Adipose tissue (tissue), 3 donors: ENCODE results near the gene SYDE2. TPM values are rescaled to one million over a fixed set of nuclear protein-coding genes. Genes with fewer than 3 reads are reported as not detected.
"Not testable (repeated sequence)": the region's sequence is repeated elsewhere in the genome, so short reads cannot be mapped to it uniquely, and the experiment has no call there.

Source experiments
- H3K27ac ChIP-seq: one replicate; pipeline ENCODE4 v1.5.1; 2013; ENCODE audit warnings: low read depth, low read length
- WGBS, 3 donors: extraction: QIAGEN DNeasy Blood & Tissue Kit; methylation state at CpG; one replicate each; pipeline ENCODE4 v1.1.7; 2013; 5-methylcytosine and 5-hydroxymethylcytosine counted together
- polyA plus RNA-seq, 3 donors: library from polyadenylated mRNA; stranded (reverse); fragments of 200-250 nt; gene quantifications; one replicate each; pipeline ENCODE4 v1.2.3, GENCODE V29; 2013
- donor health status: healthy with polysubstance abuse.
- donor health status: Bipolar disorder and iron deficiency.
- donor health status: healthy.

Gene SYDE2
- polyA plus RNA-seq, 3 donors, result 0.90 to 1.8 (median 1.1) TPM

DNA sequence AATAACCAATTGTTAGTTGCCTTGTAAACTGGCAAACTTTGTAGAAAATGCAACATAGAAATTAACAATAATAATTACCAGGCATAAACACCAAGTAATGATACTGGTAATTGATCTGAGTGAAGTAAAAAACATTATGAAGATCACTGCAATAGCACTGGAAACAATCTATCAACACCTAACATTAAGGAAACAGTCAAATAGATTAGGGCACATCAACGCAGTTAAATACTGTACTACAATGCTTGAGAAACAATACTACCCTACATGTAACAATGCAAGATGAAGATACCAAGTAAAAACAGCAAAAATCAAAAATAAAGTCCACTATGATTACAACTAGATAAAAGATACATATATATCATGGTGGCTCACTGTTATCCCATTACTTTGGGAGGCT lies 16.6 kb downstream of the SYDE2 start:
- no peak overlapping the region for H3K27ac ChIP-seq
- 75 to 92% (median 86%) methylated on average over 1 of the region's 1 CpG for WGBS, 3 donors

- 37 to 66% (median 64%) methylated on average over 6 of the region's 6 CpGs for WGBS, 3 donors
Observed at GRCh38 chr1:85182700-85183099, 18.1 kb downstream of the SYDE2 start.

DNA sequence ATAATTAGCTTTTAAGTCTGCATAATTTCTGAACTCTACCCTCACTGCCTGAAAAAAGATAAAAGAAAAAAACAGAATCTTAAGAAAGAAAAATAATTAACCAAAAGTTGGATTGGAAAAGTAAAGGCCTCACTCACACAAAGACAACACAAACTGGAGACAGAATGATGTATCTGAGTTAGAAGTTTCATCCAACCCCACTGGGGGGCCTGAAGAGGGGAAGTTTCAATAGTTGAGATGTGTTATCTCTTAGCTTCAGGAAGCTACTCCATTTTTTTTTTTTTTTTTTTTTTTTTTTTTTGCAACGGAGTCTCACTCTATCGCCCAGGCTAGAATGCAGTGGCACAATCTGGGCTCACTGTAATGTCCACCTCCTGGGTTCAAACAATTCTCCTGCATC lies 19.9 kb downstream of the SYDE2 start:
- WGBS, 3 donors, result 79 to 100% (median 80%) methylated on average over 1 to 2 of the region's 2 CpGs
- no peak overlapping the region for H3K27ac ChIP-seq

More at GRCh38 chr1:85182700-85183099, 18.1 kb downstream of the SYDE2 start:
- no peak overlapping the region for H3K27ac ChIP-seq

DNA sequence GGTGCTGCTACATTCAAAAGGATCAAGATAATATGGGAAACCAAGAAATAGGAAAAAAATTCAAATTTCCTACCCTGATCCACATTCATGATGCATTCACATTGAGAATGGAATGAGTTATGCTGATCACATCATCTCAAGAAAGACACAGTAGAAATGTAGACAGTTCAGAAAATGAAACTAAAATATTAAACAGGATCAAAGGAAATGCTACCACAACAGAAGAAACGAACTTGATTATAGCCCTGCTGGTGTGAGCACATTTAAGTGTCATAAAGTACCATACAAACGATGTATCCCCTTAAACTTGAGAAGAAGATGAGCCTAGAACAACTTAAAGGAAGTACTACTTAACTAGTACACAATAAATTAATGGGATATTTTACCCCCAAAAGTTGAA lies 21.3 kb downstream of the SYDE2 start:
- H3K27ac ChIP-seq, result no peak overlapping the region
- WGBS, 3 donors, result 33 to 66% (median 34%) methylated on average over 2 of the region's 2 CpGs

DNA sequence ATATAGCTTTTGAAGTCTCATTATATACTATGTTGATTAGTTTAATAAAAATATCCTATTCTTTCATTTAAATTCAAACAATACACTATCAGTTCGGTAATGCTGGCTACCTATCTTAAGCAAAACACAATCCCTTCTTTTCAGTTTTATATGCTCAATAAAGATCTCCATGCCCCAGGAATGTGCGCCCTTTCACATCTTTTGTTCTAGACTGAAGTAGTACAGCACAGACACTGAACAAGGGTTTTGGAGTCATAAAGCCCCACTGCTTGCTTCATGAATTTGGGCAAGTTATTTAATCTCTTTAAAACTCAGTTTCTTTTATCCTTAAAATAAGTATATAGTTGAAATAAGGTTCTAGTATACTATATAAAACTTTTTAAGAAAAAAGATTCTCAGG lies 22.4 kb downstream of the SYDE2 start:
- H3K27ac ChIP-seq, result no peak overlapping the region
- WGBS, 3 donors, result 95 to 98% (median 97%) methylated on average over 2 of the region's 2 CpGs

DNA sequence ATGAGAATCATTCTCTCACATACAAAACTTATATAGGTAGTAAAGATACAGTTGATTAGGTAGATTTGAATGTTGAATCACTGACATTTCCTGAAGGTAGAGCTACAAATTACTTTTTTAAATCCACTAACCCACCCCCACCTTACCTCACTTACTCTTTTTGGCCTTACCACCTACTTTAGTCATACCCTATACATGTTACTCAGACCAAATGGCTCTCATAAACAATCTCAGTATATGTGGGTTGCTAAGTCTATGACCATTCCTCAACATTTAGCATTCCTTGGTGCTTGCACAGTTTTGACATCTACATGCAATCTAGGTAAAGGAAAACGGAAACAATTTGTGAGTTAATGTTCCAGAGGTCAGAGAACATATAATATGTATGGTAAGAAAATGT lies 26.3 kb downstream of the SYDE2 start:
- no peak overlapping the region for H3K27ac ChIP-seq
- WGBS, 3 donors, result 85 to 94% (median 88%) methylated on average over 1 of the region's 1 CpG

DNA sequence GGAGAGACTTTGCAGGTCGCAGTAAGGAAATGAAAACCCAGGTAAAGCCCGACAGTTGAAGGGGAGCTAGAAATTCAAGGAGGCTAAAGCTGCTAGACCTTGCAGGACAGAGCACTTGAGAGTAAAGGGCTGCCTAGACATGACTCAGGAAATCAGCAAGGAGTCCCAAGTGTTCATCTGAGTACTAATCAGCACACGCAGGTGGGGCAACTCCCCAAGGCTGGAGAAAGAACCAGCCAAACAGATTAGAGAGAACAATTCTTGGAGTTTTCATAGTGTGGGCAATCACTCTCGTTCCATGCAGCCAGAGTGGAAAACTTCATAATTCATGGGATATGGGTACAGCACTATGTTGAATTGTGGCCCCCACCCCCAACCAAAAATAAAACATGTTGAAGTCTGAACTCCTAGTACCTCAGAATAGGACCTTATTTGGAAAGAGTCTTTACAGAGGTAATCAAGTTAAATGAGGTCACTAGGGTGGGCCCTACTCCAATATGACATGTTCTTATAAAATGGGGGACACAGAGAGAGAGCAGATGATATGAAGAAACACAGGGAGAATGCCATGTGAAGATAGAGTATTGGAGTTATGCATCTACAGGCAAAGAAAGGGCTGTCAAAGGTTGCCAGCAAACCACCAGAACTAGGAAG lies 28.0 kb downstream of the SYDE2 start:
- H3K27ac ChIP-seq, result no peak overlapping the region
- WGBS, 3 donors, result 59 to 97% (median 92%) methylated on average over 4 of the region's 4 CpGs

DNA sequence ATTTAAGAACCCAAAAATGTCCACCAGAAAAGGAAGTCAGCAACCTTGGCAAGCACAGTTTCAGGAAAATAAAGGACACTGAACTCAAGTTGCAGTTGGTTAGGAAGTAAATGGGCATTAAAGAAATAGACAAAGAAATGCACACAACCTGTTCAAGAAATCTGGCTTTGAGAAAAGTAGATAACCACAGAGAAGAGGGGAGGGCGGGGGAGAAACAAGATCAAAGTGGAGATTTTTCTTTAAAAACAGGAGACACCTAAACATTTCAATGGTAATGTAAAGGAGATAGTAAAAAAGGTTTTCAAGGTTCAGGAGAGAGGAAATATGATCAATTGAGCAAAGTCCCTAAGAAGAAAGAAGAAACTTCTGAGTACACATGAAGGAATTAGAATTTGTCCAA lies 29.1 kb downstream of the SYDE2 start:
- 81 to 93% (median 92%) methylated on average over 1 of the region's 1 CpG for WGBS, 3 donors
- no peak overlapping the region for H3K27ac ChIP-seq

DNA sequence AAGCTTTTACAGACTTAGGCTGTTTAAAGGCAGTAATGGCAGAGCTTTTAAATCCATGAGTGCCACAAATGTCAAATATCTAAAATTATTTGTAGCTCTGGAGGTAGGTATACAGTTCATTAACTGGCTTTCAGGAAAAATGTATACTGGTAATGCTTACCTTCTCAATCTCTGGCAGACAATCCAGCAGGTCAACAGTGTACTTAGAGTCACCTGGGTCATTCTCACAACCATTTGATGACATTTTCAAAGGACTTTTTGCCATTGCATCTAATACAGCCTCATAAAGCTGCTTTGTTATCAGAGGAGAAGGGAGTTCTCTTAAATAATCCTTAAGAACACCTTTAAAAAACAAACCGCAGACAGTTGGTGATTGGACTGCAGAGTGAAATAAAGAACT lies 31.9 kb downstream of the SYDE2 start:
- WGBS, 3 donors, result 48 to 93% (median 93%) methylated on average over 1 of the region's 1 CpG
- no peak overlapping the region for H3K27ac ChIP-seq

DNA sequence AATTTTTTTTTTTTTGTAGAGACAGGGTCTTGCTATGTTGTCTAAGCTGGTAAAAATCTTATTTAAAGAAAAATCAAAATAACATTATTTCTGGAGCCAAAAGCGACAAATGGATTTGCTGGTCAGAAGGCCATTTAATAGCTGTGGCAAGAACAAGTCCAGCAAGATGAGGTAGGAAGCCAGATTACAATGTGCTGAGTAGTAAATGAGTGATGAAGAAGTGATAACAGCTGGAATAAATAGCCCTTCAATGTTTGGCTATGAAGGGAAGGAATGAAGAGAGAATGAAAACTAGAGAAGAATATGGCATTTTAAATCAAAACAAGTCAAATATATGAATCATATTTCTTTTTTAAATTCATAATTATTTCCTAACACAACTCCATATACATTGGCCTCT lies 34.5 kb downstream of the SYDE2 start:
- H3K27ac ChIP-seq, result no peak overlapping the region
- 87 to 100% (median 99%) methylated on average over 1 of the region's 1 CpG for WGBS, 3 donors

GRCh38 chr1:85158910-85159309 lies 41.9 kb downstream of the SYDE2 start:
- WGBS, 3 donors, result 64 to 74% (median 71%) methylated on average over 5 of the region's 5 CpGs
- no peak overlapping the region for H3K27ac ChIP-seq

GRCh38 chr1:85157436-85157835 lies 43.4 kb downstream of the SYDE2 start:
- no peak overlapping the region for H3K27ac ChIP-seq

GRCh38 chr1:85153149-85153891 lies 47.5 kb downstream of the SYDE2 start:
- 50 to 57% (median 50%) methylated on average over 4 of the region's 4 CpGs for WGBS, 3 donors
- H3K27ac ChIP-seq, result no peak overlapping the region

DNA sequence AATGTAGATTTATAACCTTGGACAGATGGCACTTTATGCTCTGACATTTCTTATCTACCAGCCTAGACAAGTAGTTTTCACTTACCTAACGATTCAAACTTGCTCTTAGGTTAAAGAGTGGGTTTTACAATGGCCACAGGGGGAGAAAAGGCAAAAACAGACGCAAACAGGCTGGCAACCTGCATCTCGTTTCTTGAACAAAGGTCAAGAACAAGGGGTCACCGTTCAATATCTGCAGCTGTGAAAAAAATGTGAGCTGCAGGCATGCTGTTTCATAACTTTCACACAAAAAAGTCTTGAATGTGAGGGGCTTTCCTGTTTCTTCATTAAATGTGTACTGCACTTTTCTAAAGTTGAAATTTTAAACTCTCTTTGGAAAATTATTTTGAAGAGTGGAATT lies 49.4 kb downstream of the SYDE2 start:
- no peak overlapping the region for H3K27ac ChIP-seq
- WGBS, 3 donors, result 20 to 53% (median 46%) methylated on average over 4 of the region's 4 CpGs

GRCh38 chr1:85149805-85150204 lies 51.0 kb downstream of the SYDE2 start:
- H3K27ac ChIP-seq, result no peak overlapping the region
- WGBS, 3 donors, result 42 to 76% (median 55%) methylated on average over 2 of the region's 2 CpGs

DNA sequence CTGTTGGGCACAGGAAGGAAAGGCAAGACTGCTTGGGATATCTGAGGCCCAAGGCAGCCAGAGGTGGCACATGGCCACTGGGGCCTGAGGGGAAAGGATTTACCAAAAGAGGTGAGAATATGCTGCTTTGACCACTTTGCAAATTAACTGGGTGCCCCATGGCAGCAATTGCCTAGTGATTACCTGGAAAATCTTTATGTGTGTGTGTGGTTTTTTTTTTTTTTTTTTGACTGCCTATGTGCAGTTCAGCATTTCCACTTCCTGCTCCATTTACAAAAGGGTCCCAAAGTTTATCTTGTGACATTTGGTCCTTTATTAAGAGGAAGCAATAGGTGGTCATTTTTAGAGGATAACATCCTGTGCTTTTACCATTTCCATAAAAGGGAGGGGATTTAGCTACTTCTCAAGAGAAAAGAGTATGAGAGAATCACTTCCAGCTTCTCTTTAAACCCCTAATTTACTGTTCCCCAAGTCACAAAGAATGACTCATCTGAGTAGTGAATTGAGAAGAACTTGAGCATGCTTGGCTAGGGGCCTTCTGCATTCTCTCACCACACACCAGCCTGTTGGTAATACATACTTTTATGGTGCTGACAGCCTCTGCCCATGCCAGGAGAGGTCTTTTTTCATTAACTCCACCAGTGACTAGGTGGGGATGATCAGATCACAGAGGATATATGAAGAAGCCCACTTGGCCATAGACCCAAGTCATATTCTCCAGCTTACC lies 52.1 kb downstream of the SYDE2 start:
- no peak overlapping the region for H3K27ac ChIP-seq

- no peak overlapping the region for H3K27ac ChIP-seq
Observed at GRCh38 chr1:85146972-85147359, 53.9 kb downstream of the SYDE2 start.

- not testable (repeated sequence) for H3K27ac ChIP-seq
- WGBS, 3 donors, result 79 to 84% (median 79%) methylated on average over 6 of the region's 6 CpGs
Observed at GRCh38 chr1:85146298-85146971, 54.4 kb downstream of the SYDE2 start.

- no peak overlapping the region for H3K27ac ChIP-seq
Observed at GRCh38 chr1:85144351-85144750, 56.5 kb downstream of the SYDE2 start.

More at GRCh38 chr1:85144351-85144750, 56.5 kb downstream of the SYDE2 start:
- WGBS, 3 donors, result 44 to 87% (median 86%) methylated on average over 1 of the region's 1 CpG
